GM21723 (cell line): ENCODE data around the gene KLF18.
"Not testable (repeated sequence)": the region's sequence is repeated elsewhere in the genome, so short reads cannot be mapped to it uniquely, and the experiment has no call there.

Source experiments
- ATAC-seq: cut with Tn5 transposase; IDR thresholded peaks from one replicate; pipeline ENCODE4 v1.9.1; 2021; ENCODE audit warnings: mild to moderate bottlenecking, moderate library complexity; ENCODE audit not compliant: unreplicated experiment

The KLF18 gene

GRCh38 chr1:44120398-44120949 lies 21.0 kb downstream of the KLF18 start:
- ATAC-seq: no peak

DNA sequence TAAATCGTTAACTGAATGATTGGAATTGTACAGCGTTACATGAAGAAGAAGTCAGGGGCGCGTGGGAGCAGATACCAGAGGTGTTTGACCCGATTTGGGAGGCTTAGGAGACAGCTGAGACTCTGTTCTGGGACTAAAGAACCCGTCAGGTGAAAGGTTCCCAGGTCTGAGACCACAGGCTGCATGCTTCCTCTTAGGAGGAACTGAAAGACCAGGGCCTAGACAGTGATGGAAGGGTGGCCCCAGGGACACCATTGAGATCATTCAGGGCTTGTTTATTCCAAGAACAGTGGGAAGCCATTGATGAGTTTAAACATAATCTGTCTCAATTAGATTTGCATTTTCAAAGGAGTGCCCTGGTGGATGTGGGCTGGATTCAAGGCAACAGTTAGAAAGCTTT lies 21.9 kb downstream of the KLF18 start:
- no peak for ATAC-seq

- no peak for ATAC-seq
These were observed 22.7 kb downstream of the KLF18 start, which contains the start of gene KLF17 for GRCh38 chr1:44118682-44119081. Gene KLF17 (plus strand): TSS chr1:44118821. CDS start chr1:44118908, 87 bp downstream.

DNA sequence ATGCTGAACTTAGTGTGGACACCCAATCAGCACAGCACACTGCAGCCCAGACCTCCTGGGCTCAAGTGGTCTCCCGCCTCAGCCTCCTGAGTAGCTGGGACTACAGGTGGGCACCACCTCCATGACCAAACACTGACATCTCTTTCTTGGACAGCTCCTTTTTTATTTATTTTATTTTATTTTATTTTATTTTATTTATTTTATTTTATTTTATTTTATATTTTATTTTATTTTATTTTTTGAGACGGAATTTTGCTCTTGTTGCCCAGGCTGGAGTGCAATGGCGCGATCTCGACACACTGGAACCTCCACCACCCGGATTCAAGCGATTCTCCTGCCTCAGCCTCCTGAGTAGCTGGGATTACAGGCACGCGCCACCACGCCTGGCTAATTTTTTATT lies 24.2 kb downstream of the KLF18 start:
- not testable (repeated sequence) for ATAC-seq

GRCh38 chr1:44114098-44114497 lies 27.3 kb downstream of the KLF18 start:
- ATAC-seq: no peak

GRCh38 chr1:44113095-44113609 lies 28.3 kb downstream of the KLF18 start:
- no peak for ATAC-seq

- no peak for ATAC-seq
These were observed 28.9 kb downstream of the KLF18 start for GRCh38 chr1:44112486-44112885.

- ATAC-seq: no peak
These were observed 29.6 kb downstream of the KLF18 start for GRCh38 chr1:44111861-44112260.

- ATAC-seq: no peak
These were observed 30.5 kb downstream of the KLF18 start for GRCh38 chr1:44110916-44111315.

DNA sequence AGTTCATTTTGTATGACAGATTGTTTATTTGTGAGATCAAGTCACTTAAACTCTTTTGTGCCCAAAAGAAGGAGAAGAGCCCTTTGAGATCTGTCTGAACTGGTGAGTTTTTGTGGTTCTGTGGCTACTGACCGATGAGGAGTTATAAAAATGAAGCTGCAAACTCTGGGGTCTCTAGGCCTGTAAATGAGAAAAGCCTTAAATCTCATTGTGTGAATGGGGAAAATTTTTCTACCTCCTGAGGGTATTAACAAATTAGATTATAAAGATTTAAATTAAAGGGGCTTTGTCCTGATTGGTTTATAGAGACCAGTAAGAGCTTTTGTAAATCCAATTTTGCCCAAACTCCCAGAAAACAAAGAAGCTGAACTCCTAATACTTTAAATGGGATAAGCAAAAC lies 32.5 kb downstream of the KLF18 start:
- ATAC-seq: no peak

DNA sequence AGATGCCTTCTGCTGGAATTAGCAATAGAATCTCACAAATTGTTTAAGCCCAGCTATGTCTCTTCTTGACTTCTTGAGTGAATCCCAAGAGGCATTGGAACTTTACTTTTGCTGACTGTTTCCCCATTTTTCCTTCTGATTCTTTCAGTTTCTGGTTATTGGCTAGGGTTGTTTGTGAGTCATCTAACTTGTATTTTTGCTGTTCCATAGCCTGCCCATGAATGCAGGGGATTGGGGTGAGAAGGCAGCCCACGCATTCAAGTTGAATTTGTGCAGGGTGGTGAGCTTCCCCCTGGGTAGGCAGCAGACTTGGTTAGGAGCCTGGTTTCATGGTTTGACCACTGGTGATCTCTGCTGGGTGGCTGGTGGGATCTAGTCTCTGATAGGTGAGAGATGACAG lies 33.2 kb downstream of the KLF18 start:
- ATAC-seq: no peak

GRCh38 chr1:44105810-44106209 lies 35.6 kb downstream of the KLF18 start:
- no peak for ATAC-seq

- ATAC-seq: no peak
These were observed 37.9 kb downstream of the KLF18 start for GRCh38 chr1:44103270-44104131.

DNA sequence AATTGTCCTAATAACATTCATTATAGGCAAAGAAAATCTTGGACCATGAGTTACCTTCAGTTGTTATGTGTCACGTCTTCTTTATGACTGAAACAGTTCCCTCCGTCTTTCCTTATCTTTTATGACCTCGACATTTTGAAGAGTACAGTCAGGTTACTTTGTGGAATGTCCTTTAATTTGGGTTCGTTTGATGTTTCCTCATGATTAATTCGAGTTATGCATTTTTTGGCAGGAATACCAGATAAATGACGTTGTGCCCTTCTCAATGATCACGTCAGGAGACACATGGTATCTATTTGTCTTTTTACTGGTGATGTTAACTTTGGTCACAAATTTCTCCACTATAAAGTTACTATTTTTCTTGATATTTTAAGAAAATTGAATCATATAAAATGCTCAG lies 40.1 kb downstream of the KLF18 start:
- no peak for ATAC-seq

DNA sequence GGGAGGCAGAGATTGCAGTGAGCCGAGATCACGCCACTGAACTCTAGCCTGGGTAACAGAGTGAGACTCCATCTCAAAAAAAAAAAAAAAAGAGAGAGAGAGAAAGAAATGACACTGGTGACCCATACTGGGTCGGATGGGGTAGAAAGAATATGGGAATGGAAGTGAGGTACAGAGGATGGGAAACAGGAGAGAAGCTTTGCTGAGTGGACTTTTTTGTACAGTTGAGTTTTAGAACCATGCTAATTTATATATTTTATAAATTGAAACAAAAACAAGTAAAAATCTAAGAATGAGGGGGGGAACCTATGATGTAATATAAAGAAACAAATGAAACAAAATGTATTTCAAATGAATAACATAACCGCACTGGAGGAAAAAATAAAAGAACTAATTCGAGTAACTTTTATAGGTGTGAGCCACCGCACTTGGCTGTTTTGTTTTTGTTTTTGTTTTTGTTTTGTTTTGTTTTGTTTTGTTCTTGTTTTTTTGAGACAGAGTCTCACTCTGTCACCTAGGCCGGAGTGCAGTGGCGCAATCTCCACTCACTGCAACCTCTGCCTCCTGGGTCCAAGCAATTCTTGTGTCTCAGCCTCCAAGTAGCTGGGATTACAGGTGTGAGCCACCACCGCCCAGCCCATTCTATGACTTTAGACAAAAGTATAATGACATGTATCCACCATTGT lies 41.1 kb downstream of the KLF18 start:
- no peak for ATAC-seq

DNA sequence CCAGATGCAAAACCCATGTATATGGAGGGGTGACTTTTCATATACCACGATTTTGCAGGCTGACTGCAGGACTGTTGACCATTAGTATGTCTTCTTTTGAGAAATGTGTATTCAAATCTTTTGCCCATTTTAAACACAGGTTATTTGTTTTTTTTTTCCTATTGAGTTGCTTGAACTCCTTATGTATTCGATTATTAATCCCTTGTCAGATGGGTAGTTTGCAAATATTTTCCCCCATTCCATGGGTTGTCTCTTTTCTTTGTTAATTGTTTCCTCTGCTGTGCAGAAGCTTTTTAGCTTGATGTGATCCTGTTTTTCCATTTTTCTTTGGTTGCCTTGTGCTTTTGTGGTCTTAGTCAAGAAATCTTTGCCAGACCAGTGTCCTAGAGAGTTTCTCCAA lies 47.4 kb downstream of the KLF18 start:
- no peak for ATAC-seq

- no peak for ATAC-seq
These were observed 50.8 kb downstream of the KLF18 start for GRCh38 chr1:44090429-44091252.

GRCh38 chr1:44089371-44090048 lies 51.9 kb downstream of the KLF18 start:
- ATAC-seq: no peak
